GM23338 (cell line): Measurements from ENCODE around the gene ZMAT5. TPM values are rescaled to one million over a fixed set of nuclear protein-coding genes. Genes with fewer than 3 reads are reported as not detected.

Experiments
- ATAC-seq: fragments of 200-7000 bp; cut with Tn5 transposase; 3 replicates; pipeline ENCODE4 v1.9.1; 2020
- DNase-seq: peaks from one replicate; pipeline ENCODE4 v3.0.0-alpha.2; 2015; ENCODE audit warnings: low spot score
- H2AFZ ChIP-seq: fragments of 200-600 bp; sonication (generic); 2 replicates; pipeline ENCODE4 v1.8.0; 2016; ENCODE audit warnings: antibody characterized with exemption, mild to moderate bottlenecking, moderate library complexity
- H3F3A ChIP-seq: fragments of 200-600 bp; sonication (generic); replicated peaks from 2 replicates; pipeline ENCODE4 v1.8.0; 2017; ENCODE audit warnings: antibody characterized with exemption, mixed run types, low read depth
- H3K27ac ChIP-seq: fragments of 200-600 bp; sonication (generic); 2 replicates; pipeline ENCODE4 v1.6.1; 2016; ENCODE audit warnings: low read depth
- H3K27me3 ChIP-seq: fragments of 200-600 bp; sonication (generic); 2 replicates; pipeline ENCODE4 v1.8.0; 2016; ENCODE audit warnings: mild to moderate bottlenecking, mixed run types, moderate library complexity; ENCODE audit not compliant: insufficient read depth
- H3K36me3 ChIP-seq: fragments of 200-600 bp; sonication (generic); 2 replicates; pipeline ENCODE4 v1.8.0; 2016; ENCODE audit warnings: mild to moderate bottlenecking; ENCODE audit not compliant: insufficient read depth
- H3K4me1 ChIP-seq: fragments of 200-600 bp; sonication (generic); 2 replicates; pipeline ENCODE4 v1.8.0; 2016; ENCODE audit warnings: mild to moderate bottlenecking, moderate library complexity; ENCODE audit not compliant: insufficient read depth
- H3K4me2 ChIP-seq: fragments of 200-600 bp; sonication (generic); 2 replicates; pipeline ENCODE4 v1.7.1; 2017; ENCODE audit warnings: mixed run types
- H3K4me3 ChIP-seq: fragments of 200-600 bp; sonication (generic); 2 replicates; pipeline ENCODE4 v1.6.1; 2016; ENCODE audit warnings: mixed run types
- H3K79me2 ChIP-seq: fragments of 200-600 bp; sonication (generic); replicated peaks from 2 replicates; pipeline ENCODE4 v1.8.0; 2017; ENCODE audit warnings: mild to moderate bottlenecking; ENCODE audit not compliant: insufficient read depth
- H3K9me2 ChIP-seq: fragments of 200-600 bp; sonication (generic); 2 replicates; pipeline ENCODE4 v1.8.0; 2017; ENCODE audit not compliant: insufficient read depth
- H4K20me1 ChIP-seq: fragments of 200-600 bp; sonication (generic); replicated peaks from 2 replicates; pipeline ENCODE4 v1.8.0; 2017; ENCODE audit warnings: mild to moderate bottlenecking; ENCODE audit not compliant: insufficient read depth
- H3K27ac Mint-ChIP-seq: 2 replicates; pipeline ENCODE4 v1.8.0; 2020; ENCODE audit warnings: inconsistent platforms, mild to moderate bottlenecking, moderate library complexity, mixed read lengths
- H3K27me3 Mint-ChIP-seq: 3 replicates; pipeline ENCODE4 v1.8.0; 2022; ENCODE audit warnings: low read depth, mild to moderate bottlenecking, moderate library complexity, mixed read lengths, inconsistent platforms; ENCODE audit not compliant: insufficient read depth, poor library complexity
- H3K36me3 Mint-ChIP-seq: 3 replicates; pipeline ENCODE4 v1.8.0; 2021; ENCODE audit warnings: low read depth, mild to moderate bottlenecking, inconsistent platforms, moderate library complexity, mixed read lengths
- H3K4me1 Mint-ChIP-seq: 3 replicates; pipeline ENCODE4 v1.8.0; 2020; ENCODE audit warnings: mild to moderate bottlenecking, inconsistent platforms, mixed read lengths
- H3K4me3 Mint-ChIP-seq: 3 replicates; pipeline ENCODE4 v1.8.0; 2021; ENCODE audit warnings: moderate library complexity, mild to moderate bottlenecking, inconsistent platforms, mixed read lengths
- H3K9me3 Mint-ChIP-seq: 3 replicates; pipeline ENCODE4 v1.8.0; 2020; ENCODE audit warnings: moderate library complexity, mild to moderate bottlenecking, inconsistent platforms, mixed read lengths
- CREB1 ChIP-seq: fragments of 250-450 bp; sonication (Bioruptor Pico); IDR thresholded peaks from 2 replicates; pipeline ENCODE4 v1.5.0; 2020; ENCODE audit warnings: low read depth, mild to moderate bottlenecking, moderate library complexity
- CTCF ChIP-seq, 2 experiments: fragments of 200-600 bp in 1 of 2; sonication (generic) in 1 of 2; conservative IDR thresholded peaks; 2 replicates each; pipeline versions ENCODE4 v1.5.1 to v1.6.1; 2016 to 2017; ENCODE audit warnings: antibody characterized with exemption in 2 of 2, low read depth in 2 of 2, mild to moderate bottlenecking in 2 of 2, moderate library complexity in 1 of 2
- ETS1 ChIP-seq: IDR thresholded peaks from 2 replicates; pipeline ENCODE4 v1.6.1; 2016; ENCODE audit warnings: antibody characterized with exemption
- EZH2phosphoT487 ChIP-seq: fragments of 200-600 bp; sonication (generic); IDR thresholded peaks from one replicate; pipeline ENCODE4 v1.8.1; 2018; ENCODE audit warnings: antibody characterized with exemption; ENCODE audit not compliant: unreplicated experiment
- JUNB ChIP-seq: IDR thresholded peaks from one replicate; pipeline ENCODE4 v1.6.1; 2016; ENCODE audit warnings: antibody characterized with exemption; ENCODE audit not compliant: unreplicated experiment
- POLR2AphosphoS5 ChIP-seq: IDR thresholded peaks from 2 replicates; pipeline ENCODE4 v1.6.1; 2016; ENCODE audit warnings: antibody characterized with exemption, low read depth
- STAT1 ChIP-seq: IDR thresholded peaks from one replicate; pipeline ENCODE4 v1.6.1; 2016; ENCODE audit warnings: antibody characterized with exemption; ENCODE audit not compliant: unreplicated experiment
- ZNF331 ChIP-seq: fragments of 250-450 bp; sonication (Bioruptor Pico); IDR thresholded peaks from 2 replicates; pipeline ENCODE4 v1.5.0; 2020; ENCODE audit warnings: low read depth, mild to moderate bottlenecking, moderate library complexity
- ZNF462 ChIP-seq: fragments of 250-450 bp; sonication (Bioruptor Pico); IDR thresholded peaks from 2 replicates; pipeline ENCODE4 v1.5.0; 2020; ENCODE audit warnings: mild to moderate bottlenecking, moderate library complexity
- polyA plus RNA-seq: library from polyadenylated mRNA; unstranded; fragments of >200 nt; fragmentation: Nextera tagmentation; extraction: Ambion mirVana; gene quantifications from 2 replicates; pipeline ENCODE4 v1.2.1, GENCODE V29; 2016
- total RNA-seq: library from RNA; depleted of rRNA; stranded (reverse); fragments of >200 nt; shearing (Covaris generic); gene quantifications from 2 replicates; pipeline ENCODE4 v1.2.3, GENCODE V29; 2014

ZMAT5 gene
- total and polyA plus RNA-seq, 2 experiments from 2014 or later, result 14.6 to 25.4 TPM

- H3K27ac ChIP-seq, result no peak overlapping the region
- H3F3A ChIP-seq, result peaks cover 3% of the 10 kb centered on the region; the same call in 1 of the 2 replicates
- DNase-seq (no peak), ATAC-seq (no peak)
- H3K9me2 ChIP-seq, result no peaks in the 10 kb centered on the region
- no peaks in the 10 kb centered on the region for H3K36me3 ChIP-seq
- no peaks in the 10 kb centered on the region for H3K36me3 Mint-ChIP-seq
- no peak overlapping the region for H3K27ac Mint-ChIP-seq
- no peak overlapping the region for H3K4me2 ChIP-seq
- no peak overlapping the region for H3K4me3 ChIP-seq
- H3K79me2 ChIP-seq, result no peaks in the 10 kb centered on the region
- H3K4me3 Mint-ChIP-seq, result no peak overlapping the region
- H3K27me3 Mint-ChIP-seq, result peaks cover 30% of the 10 kb centered on the region
- no peaks in the 10 kb centered on the region; the same call in 1 of the 2 replicates for H3K4me1 ChIP-seq
- H3K27me3 ChIP-seq, result peaks cover 35% of the 10 kb centered on the region
- H2AFZ ChIP-seq, result no peak overlapping the region
- H4K20me1 ChIP-seq, result no peaks in the 10 kb centered on the region
- TF ChIP-seq ZNF331 (no peak), CTCF (conservative IDR thresholded peaks at IDR 0.05; ENCODE audit: low read depth in 2 of 2) (peak in 1 of 2 experiments; percentile 11; a peak in 1 of 4 replicates)
- peaks cover 13% of the 10 kb centered on the region; the same call in 2 of the 3 replicates for H3K4me1 Mint-ChIP-seq
- no peaks in the 10 kb centered on the region for H3K9me3 Mint-ChIP-seq
Observed at GRCh38 chr22:29723766-29724165, 43.0 kb downstream of the ZMAT5 start.

- Mint-ChIP-seq H3K4me1 (peaks cover 13% of the 10 kb centered on the region; the same call in 2 of the 3 replicates), H3K27ac (no peak overlapping the region), H3K4me3 (no peak overlapping the region), H3K9me3 (no peaks in the 10 kb centered on the region), H3K36me3 (no peaks in the 10 kb centered on the region), H3K27me3 (peaks cover 38% of the 10 kb centered on the region)
- Histone ChIP-seq H2AFZ (no peak overlapping the region), H3K4me3 (no peak overlapping the region), H3K27me3 (peaks cover 46% of the 10 kb centered on the region), H3K79me2 (no peaks in the 10 kb centered on the region), H3K4me2 (no peak overlapping the region), H3K27ac (no peak overlapping the region), H3F3A (peaks cover 3% of the 10 kb centered on the region; the same call in 1 of the 2 replicates), H3K9me2 (no peaks in the 10 kb centered on the region), H3K36me3 (no peaks in the 10 kb centered on the region), H4K20me1 (no peaks in the 10 kb centered on the region), H3K4me1 (no peaks in the 10 kb centered on the region; the same call in 1 of the 2 replicates)
- DNase-seq (peak; percentile 30), ATAC-seq (no peak)
- TF ChIP-seq ETS1 (no peak), ZNF462 (CRISPR knock-in tag) (no peak), CREB1 (CRISPR knock-in tag) (no peak), JUNB (no peak), STAT1 (no peak), EZH2phosphoT487 (no peak), POLR2AphosphoS5 (no peak), ZNF331 (no peak)
Observed at GRCh38 chr22:29722587-29722986, 44.2 kb downstream of the ZMAT5 start.
